DOHH2 (cell line): Measurements from ENCODE around the gene KRTAP3-2.

Source experiments
- H3F3A ChIP-seq: fragments of 200-600 bp; sonication (generic), shearing (Covaris generic); 2 replicates; pipeline ENCODE4 v1.6.0; 2016; ENCODE audit warnings: antibody characterized with exemption, mild to moderate bottlenecking; ENCODE audit not compliant: control insufficient read depth, insufficient read depth
- H3K27ac ChIP-seq: fragments of 200-600 bp; sonication (generic); 2 replicates; pipeline ENCODE4 v1.5.1; 2014; ENCODE audit warnings: low read depth, mild to moderate bottlenecking, low read length, moderate library complexity
- H3K27me3 ChIP-seq: fragments of 200-600 bp; sonication (generic); 2 replicates; pipeline ENCODE4 v1.6.1; 2014; ENCODE audit warnings: mild to moderate bottlenecking, low read length, mixed read lengths; ENCODE audit not compliant: control insufficient read depth
- H3K36me3 ChIP-seq: fragments of 200-600 bp; sonication (generic); 2 replicates; pipeline ENCODE4 v1.6.1; 2014; ENCODE audit warnings: mild to moderate bottlenecking, low read length, moderate library complexity, mixed read lengths; ENCODE audit not compliant: control insufficient read depth
- H3K4me1 ChIP-seq: fragments of 200-600 bp; sonication (generic); 2 replicates; pipeline ENCODE4 v1.6.1; 2014; ENCODE audit warnings: mild to moderate bottlenecking, low read length, mixed read lengths; ENCODE audit not compliant: control insufficient read depth
- H3K4me2 ChIP-seq: fragments of 200-600 bp; sonication (generic); 2 replicates; pipeline ENCODE4 v1.6.0; 2014; ENCODE audit warnings: mild to moderate bottlenecking, low read length, moderate library complexity
- H3K4me3 ChIP-seq: fragments of 200-600 bp; sonication (generic); 2 replicates; pipeline ENCODE4 v1.5.1; 2014; ENCODE audit warnings: mild to moderate bottlenecking, low read length, mixed read lengths
- H3K79me2 ChIP-seq: fragments of 200-600 bp; sonication (generic); 2 replicates; pipeline ENCODE4 v1.6.1; 2014; ENCODE audit warnings: mild to moderate bottlenecking, low read length, mixed read lengths; ENCODE audit not compliant: control insufficient read depth
- H3K9me2 ChIP-seq: fragments of 200-600 bp; sonication (generic); replicated peaks from 2 replicates; pipeline ENCODE4 v1.6.1; 2014; ENCODE audit warnings: mild to moderate bottlenecking, low read length, mixed read lengths; ENCODE audit not compliant: control insufficient read depth
- H3K9me3 ChIP-seq: fragments of 200-600 bp; sonication (generic); 2 replicates; pipeline ENCODE4 v1.6.1; 2014; ENCODE audit warnings: antibody characterized with exemption, low read length, mixed read lengths; ENCODE audit not compliant: control insufficient read depth, insufficient read depth
- H4K20me1 ChIP-seq: fragments of 200-600 bp; sonication (generic); 2 replicates; pipeline ENCODE4 v1.6.0; 2014; ENCODE audit warnings: low read depth, mild to moderate bottlenecking, antibody characterized with exemption, low read length, moderate library complexity; ENCODE audit not compliant: control insufficient read depth, insufficient read depth
- EZH2phosphoT487 ChIP-seq: fragments of 200-600 bp; sonication (generic); IDR thresholded peaks from 2 replicates; pipeline ENCODE4 v1.6.1; 2017; ENCODE audit warnings: borderline replicate concordance, mild to moderate bottlenecking, antibody characterized with exemption, low read length, moderate library complexity, mixed read lengths
- TF ChIP-seq, protein P1 (sequence below): fragments of 200-600 bp; sonication (generic); IDR thresholded peaks from one replicate; pipeline ENCODE4 v1.5.1; 2014; ENCODE audit warnings: antibody characterized with exemption, mild to moderate bottlenecking, low read depth, low read length; ENCODE audit not compliant: poor library complexity, severe bottlenecking

The KRTAP3-2 gene

DNA sequence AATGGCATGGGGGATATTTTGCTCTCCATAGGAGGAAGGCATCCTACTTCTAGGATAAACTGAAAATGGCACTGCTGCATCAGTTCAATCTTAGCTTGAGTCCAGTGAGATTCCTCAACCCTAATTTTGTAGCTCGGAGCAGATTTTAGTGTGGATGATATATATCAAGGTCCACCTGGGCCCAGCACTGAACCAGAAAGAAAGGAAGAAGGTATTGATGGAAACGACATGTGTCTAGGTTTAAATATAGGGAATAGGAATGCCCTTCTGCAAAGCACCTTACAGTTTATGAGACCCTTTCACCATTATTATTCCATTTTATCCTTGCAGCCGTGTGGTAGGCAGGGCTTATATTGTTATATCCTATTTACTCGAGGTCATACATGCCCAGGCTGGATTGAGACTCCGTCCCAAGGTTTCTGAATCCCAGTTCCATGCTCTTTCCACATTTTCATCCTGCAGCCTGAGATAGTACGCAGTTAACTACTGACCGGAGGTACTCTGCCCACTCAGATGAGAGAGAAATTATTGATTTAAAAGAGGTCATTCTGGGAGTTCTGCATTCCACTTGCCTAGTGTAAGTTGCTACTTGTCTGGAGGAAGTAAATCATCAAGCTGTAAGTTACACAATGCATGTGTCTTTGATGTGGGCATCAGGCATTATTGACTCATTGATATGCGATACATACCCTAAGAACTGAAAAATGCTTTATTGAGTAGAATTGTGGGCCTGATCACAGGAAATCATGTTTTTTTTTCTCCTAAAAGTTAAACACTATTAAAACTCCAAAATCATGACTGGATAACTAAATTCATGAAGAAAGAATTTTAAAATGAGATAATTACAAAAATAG lies 43.1 kb downstream of the KRTAP3-2 start:
- no peaks in the 10 kb centered on the region for H3K79me2 ChIP-seq
- H3K27me3 ChIP-seq, result peaks cover under 1% of the 10 kb centered on the region
- H3K27ac ChIP-seq, result no peak overlapping the region
- no peak overlapping the region for H3K4me3 ChIP-seq
- H3K4me2 ChIP-seq, result no peak overlapping the region
- TF ChIP-seq, protein P1, sequence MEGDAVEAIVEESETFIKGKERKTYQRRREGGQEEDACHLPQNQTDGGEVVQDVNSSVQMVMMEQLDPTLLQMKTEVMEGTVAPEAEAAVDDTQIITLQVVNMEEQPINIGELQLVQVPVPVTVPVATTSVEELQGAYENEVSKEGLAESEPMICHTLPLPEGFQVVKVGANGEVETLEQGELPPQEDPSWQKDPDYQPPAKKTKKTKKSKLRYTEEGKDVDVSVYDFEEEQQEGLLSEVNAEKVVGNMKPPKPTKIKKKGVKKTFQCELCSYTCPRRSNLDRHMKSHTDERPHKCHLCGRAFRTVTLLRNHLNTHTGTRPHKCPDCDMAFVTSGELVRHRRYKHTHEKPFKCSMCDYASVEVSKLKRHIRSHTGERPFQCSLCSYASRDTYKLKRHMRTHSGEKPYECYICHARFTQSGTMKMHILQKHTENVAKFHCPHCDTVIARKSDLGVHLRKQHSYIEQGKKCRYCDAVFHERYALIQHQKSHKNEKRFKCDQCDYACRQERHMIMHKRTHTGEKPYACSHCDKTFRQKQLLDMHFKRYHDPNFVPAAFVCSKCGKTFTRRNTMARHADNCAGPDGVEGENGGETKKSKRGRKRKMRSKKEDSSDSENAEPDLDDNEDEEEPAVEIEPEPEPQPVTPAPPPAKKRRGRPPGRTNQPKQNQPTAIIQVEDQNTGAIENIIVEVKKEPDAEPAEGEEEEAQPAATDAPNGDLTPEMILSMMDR, result no peak
- no peak for TF ChIP-seq EZH2phosphoT487
- no peaks in the 10 kb centered on the region for H3F3A ChIP-seq
- no peaks in the 10 kb centered on the region for H4K20me1 ChIP-seq
- H3K36me3 ChIP-seq, result no peaks in the 10 kb centered on the region
- H3K9me3 ChIP-seq, result no peaks in the 10 kb centered on the region
- no peaks in the 10 kb centered on the region for H3K4me1 ChIP-seq
- H3K9me2 ChIP-seq, result no peaks in the 10 kb centered on the region

DNA sequence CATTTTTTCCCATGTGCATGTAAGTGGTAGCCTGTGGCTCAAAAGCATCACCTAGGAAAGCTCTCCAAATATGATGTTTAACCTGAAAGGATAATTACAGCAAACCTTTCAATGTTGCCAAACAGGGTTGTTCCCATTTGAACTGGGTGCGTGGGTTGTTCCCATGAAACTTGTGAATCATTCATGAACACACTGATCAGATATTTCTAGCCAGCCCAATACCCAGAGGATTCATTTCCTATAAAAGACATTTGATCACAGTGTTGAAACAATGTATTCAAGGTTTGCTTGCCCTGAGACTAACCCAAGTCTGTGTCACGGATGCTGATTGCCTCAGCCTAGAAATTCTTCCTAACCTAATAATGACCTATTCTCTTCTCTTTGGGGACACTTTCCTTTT lies 45.8 kb downstream of the KRTAP3-2 start:
- Histone ChIP-seq H3K79me2 (no peaks in the 10 kb centered on the region), H3K36me3 (no peaks in the 10 kb centered on the region), H3K4me3 (no peak overlapping the region), H3K4me2 (no peak overlapping the region), H3K9me3 (no peaks in the 10 kb centered on the region), H4K20me1 (no peaks in the 10 kb centered on the region), H3K27ac (no peak overlapping the region), H3K9me2 (no peaks in the 10 kb centered on the region), H3K27me3 (no peaks in the 10 kb centered on the region; the same call in none of the 2 replicates), H3F3A (no peaks in the 10 kb centered on the region), H3K4me1 (no peaks in the 10 kb centered on the region)
- TF ChIP-seq EZH2phosphoT487, result no peak
- TF ChIP-seq, protein P1, result no peak

DNA sequence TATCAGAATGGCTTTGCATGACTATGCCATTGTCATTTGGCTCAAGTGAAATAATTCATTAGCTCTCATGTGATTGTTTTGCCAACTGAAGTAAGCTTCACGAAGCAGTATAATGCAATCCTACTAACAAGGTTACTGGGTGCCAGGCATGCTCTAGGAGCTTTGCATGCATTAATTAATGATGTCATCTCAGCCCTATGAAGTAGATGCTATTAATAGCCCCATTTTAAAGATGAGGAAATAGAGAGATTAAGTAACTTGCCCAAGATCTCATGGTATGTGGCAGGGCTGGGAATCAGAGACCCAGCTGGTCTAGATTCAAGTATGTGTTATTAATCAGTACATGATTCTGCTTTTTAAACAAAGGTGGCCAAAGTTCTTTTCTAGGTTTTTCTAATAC lies 47.0 kb downstream of the KRTAP3-2 start:
- H3K9me2 ChIP-seq, result no peaks in the 10 kb centered on the region
- no peaks in the 10 kb centered on the region for H3K36me3 ChIP-seq
- H3K9me3 ChIP-seq, result no peaks in the 10 kb centered on the region
- no peaks in the 10 kb centered on the region for H4K20me1 ChIP-seq
- no peaks in the 10 kb centered on the region; the same call in none of the 2 replicates for H3K27me3 ChIP-seq
- TF ChIP-seq EZH2phosphoT487, result no peak
- TF ChIP-seq, protein P1, result no peak
- no peak overlapping the region for H3K4me2 ChIP-seq
- H3K4me1 ChIP-seq, result no peaks in the 10 kb centered on the region
- no peaks in the 10 kb centered on the region for H3F3A ChIP-seq
- H3K79me2 ChIP-seq, result no peaks in the 10 kb centered on the region
- no peak overlapping the region for H3K27ac ChIP-seq
- H3K4me3 ChIP-seq, result no peak overlapping the region
